Neural crest cell (in vitro differentiated cells): Measurements from ENCODE around the gene NIPA2. TPM values are rescaled to one million over a fixed set of nuclear protein-coding genes. Genes with fewer than 3 reads are reported as not detected.

ENCODE experiments used
- DNase-seq: peaks from one replicate; pipeline ENCODE4 v3.0.0; 2021; ENCODE audit warnings: low read depth, mixed read lengths, low spot score
- H3K27ac Mint-ChIP-seq: one replicate; pipeline ENCODE4 v1.8.0; 2021; ENCODE audit warnings: mild to moderate bottlenecking, mixed read lengths; ENCODE audit not compliant: unreplicated experiment
- H3K27me3 Mint-ChIP-seq: 2 replicates; pipeline ENCODE4 v1.8.0; 2021; ENCODE audit warnings: low read depth, mild to moderate bottlenecking, mixed read lengths
- H3K36me3 Mint-ChIP-seq: 2 replicates; pipeline ENCODE4 v1.8.0; 2021; ENCODE audit warnings: low read depth, mild to moderate bottlenecking, mixed read lengths
- H3K4me1 Mint-ChIP-seq: 2 replicates; pipeline ENCODE4 v1.8.0; 2021; ENCODE audit warnings: mixed read lengths
- H3K4me3 Mint-ChIP-seq: one replicate; pipeline ENCODE4 v1.8.0; 2021; ENCODE audit warnings: mild to moderate bottlenecking, mixed read lengths
- H3K9me3 Mint-ChIP-seq: 2 replicates; pipeline ENCODE4 v1.8.0; 2021; ENCODE audit warnings: mixed read lengths
- CTCF ChIP-seq: fragments of 200-600 bp; sonication (generic); conservative IDR thresholded peaks from 2 replicates; pipeline ENCODE4 v1.5.0; 2021; ENCODE audit warnings: antibody characterized with exemption, mild to moderate bottlenecking
- total RNA-seq: library from RNA; stranded (reverse); gene quantifications from 2 replicates; pipeline ENCODE4 v1.2.1, GENCODE V29; 2021

The NIPA2 gene
- total RNA-seq, 1 donor from 2014 or later = 49.9 TPM

DNA sequence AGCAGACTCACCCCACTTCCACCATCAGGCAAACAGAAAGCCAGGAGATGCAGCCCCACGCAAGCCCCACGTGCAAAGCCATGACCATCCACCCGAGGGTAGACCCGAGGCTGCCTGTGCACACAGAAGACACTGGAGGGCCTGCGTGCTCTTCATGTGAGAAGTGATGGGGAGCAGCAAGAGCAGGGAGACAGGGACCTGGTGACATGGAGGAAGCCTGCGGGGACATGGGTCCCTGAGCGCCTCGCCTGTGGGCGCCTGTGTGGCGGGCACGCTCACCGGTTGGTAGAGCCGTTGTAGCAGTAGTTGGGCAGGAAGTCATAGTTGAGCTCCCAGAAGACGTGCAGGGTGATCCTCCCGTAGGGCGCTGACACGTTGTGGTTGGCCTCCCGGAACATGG lies 65.0 kb downstream of the NIPA2 start:
- Mint-ChIP-seq H3K36me3 (peaks cover 8% of the 10 kb centered on the region), H3K27me3 (no peaks in the 10 kb centered on the region), H3K4me3 (no peak overlapping the region), H3K27ac (no peak overlapping the region), H3K4me1 (no peaks in the 10 kb centered on the region), H3K9me3 (no peaks in the 10 kb centered on the region)
- DNase-seq = no peak
- no peak for TF ChIP-seq CTCF

GRCh38 chr15:22903961-22904534 lies 65.6 kb downstream of the NIPA2 start:
- H3K27ac Mint-ChIP-seq = no peak overlapping the region
- H3K36me3 Mint-ChIP-seq = peaks cover 12% of the 10 kb centered on the region
- H3K4me3 Mint-ChIP-seq = no peak overlapping the region
- no peaks in the 10 kb centered on the region for H3K4me1 Mint-ChIP-seq
- TF ChIP-seq CTCF = no peak
- no peaks in the 10 kb centered on the region for H3K9me3 Mint-ChIP-seq
- H3K27me3 Mint-ChIP-seq = no peaks in the 10 kb centered on the region
- no peak for DNase-seq

DNA sequence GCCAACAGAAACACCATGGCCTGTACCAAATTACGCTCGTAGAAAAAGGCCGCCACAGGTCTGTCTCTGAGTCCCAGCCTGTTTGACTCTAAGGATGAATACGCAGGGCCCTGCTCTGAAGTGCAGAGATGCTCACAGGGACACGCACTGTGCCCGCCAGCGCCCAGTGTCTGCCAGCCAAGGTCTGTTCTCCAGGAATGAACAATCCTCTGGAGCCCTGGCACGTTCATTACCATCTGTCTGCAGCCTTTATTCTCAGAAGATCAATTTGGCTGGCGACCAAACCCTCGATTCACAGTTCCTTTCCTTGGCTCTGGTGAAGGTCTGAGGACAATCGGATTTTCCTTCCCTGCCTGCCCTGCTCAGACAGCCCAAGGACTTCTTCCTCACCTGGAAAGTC lies 66.3 kb downstream of the NIPA2 start:
- Mint-ChIP-seq H3K4me1 (no peaks in the 10 kb centered on the region), H3K4me3 (no peak overlapping the region), H3K9me3 (no peaks in the 10 kb centered on the region), H3K27ac (no peak overlapping the region), H3K27me3 (no peaks in the 10 kb centered on the region), H3K36me3 (peaks cover 15% of the 10 kb centered on the region)
- no peak for DNase-seq
- no peak for TF ChIP-seq CTCF

- no peak overlapping the region for H3K27ac Mint-ChIP-seq
- no peaks in the 10 kb centered on the region for H3K27me3 Mint-ChIP-seq
- no peaks in the 10 kb centered on the region for H3K4me1 Mint-ChIP-seq
- no peak for TF ChIP-seq CTCF
- no peak overlapping the region for H3K4me3 Mint-ChIP-seq
- no peak for DNase-seq
- H3K36me3 Mint-ChIP-seq = peaks cover 21% of the 10 kb centered on the region
- no peaks in the 10 kb centered on the region for H3K9me3 Mint-ChIP-seq
Measured at GRCh38 chr15:22907161-22907950, 68.9 kb downstream of the NIPA2 start.

DNA sequence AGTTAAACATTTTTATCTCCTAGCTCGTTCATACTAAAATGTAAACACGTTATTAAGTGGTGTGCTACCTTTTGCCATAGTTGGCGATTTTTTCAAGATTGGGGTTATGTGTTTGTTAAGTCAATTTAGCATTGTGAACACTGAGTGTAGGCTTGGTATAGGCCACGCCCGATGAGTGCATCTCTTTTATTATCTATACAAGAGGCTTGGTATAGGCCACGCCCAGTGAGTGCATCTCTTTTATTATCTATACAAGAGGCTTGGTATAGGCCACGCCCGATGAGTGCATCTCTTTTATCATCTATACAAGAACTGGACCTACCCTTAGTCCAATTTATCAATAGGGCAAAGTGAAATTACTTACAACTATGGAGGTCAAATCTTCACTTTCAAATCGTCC lies 70.4 kb downstream of the NIPA2 start:
- Mint-ChIP-seq H3K36me3 (peaks cover 26% of the 10 kb centered on the region), H3K4me3 (no peak overlapping the region), H3K27me3 (no peaks in the 10 kb centered on the region), H3K4me1 (no peaks in the 10 kb centered on the region), H3K9me3 (no peaks in the 10 kb centered on the region), H3K27ac (no peak overlapping the region)
- no peak for DNase-seq
- TF ChIP-seq CTCF = no peak
